Measurements from ENCODE around the gene GTF2IRD1.

GRCh38 chr7:74569501-74570075 lies 115.9 kb downstream of the GTF2IRD1 start:
- TF ChIP-seq POLR2A (IDR thresholded peaks at IDR 0.05) = no peak
- TF ChIP-seq CTCF (IDR thresholded peaks at IDR 0.05) = no peak

All from Peyer's patch (tissue), 4 donors.